Hindlimb muscle (tissue), 1 donor: ENCODE results near the gene CRIP3. TPM values are rescaled to one million over a fixed set of nuclear protein-coding genes. Genes with fewer than 3 reads are reported as not detected.

Experiments used
- polyA plus RNA-seq: library from polyadenylated mRNA; unstranded; fragments of 120-200 nt; gene quantifications from one replicate; pipeline ENCODE4 v1.2.1, GENCODE V29; 2013; ENCODE audit not compliant: insufficient read length

The CRIP3 gene
- polyA plus RNA-seq, 1 donor: 2.1 TPM

Other genes starting within 250 kb of the CRIP3 start
- 45.6 TPM for gene MRPL2, start 249.4 kb downstream of the CRIP3 start, polyA plus RNA-seq
- gene KLC4, start 249.2 kb downstream of the CRIP3 start, polyA plus RNA-seq: 28.5 TPM
- gene PTK7, start 232.5 kb downstream of the CRIP3 start, polyA plus RNA-seq: 53.6 TPM
- gene SRF, start 137.6 kb downstream of the CRIP3 start, polyA plus RNA-seq: 48.6 TPM
- gene CUL9, start 126.6 kb downstream of the CRIP3 start, polyA plus RNA-seq: 20.2 TPM
- 20.3 TPM for gene DNPH1, start 79.3 kb downstream of the CRIP3 start, polyA plus RNA-seq
- gene TTBK1, start 65.3 kb downstream of the CRIP3 start, polyA plus RNA-seq: 0.10 TPM
- gene SLC22A7, start 10.6 kb downstream of the CRIP3 start, polyA plus RNA-seq: not detected
- 15.0 TPM for gene ZNF318, start 60.8 kb upstream of the CRIP3 start, polyA plus RNA-seq
- gene ABCC10, start 118.7 kb upstream of the CRIP3 start, polyA plus RNA-seq: 23.4 TPM
- 1.9 TPM for gene DLK2, start 146.7 kb upstream of the CRIP3 start, polyA plus RNA-seq
- 32.4 TPM for gene TJAP1, start 168.7 kb upstream of the CRIP3 start, polyA plus RNA-seq
- not detected for gene LRRC73, start 201.5 kb upstream of the CRIP3 start, polyA plus RNA-seq
- 87.5 TPM for gene YIPF3, start 208.1 kb upstream of the CRIP3 start, polyA plus RNA-seq
- gene POLR1C, start 208.3 kb upstream of the CRIP3 start, polyA plus RNA-seq: 14.6 TPM